NCI-H2196 (cell line): ENCODE data around the gene CNIH3.

Experiments
- DNase-seq: peaks from one replicate; lab custom pipeline; 2025; ENCODE audit not compliant: unreplicated experiment; lab: John Stamatoyannopoulos, UW

The CNIH3 gene

DNA sequence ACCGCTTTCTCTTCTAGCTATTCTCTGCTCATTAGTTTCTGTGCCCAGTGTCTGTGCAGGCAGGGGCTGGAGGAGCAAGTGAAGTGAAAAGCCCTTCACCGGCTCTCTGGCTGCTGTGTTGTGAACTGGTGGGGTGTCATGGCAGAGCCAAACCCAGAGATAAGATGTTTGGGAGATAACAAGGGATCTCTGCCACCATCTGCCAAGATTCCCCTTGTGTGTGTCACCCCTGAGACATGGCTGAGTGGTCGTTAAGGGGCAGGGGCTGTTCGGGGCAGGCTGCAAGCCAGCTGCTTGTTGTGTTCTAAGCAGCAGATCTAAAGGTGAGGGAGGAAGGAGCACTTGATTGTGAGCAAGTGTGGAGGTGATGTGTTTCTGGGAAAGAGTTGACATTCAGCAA is 24.5 kb downstream of the CNIH3 start:
- no peak for DNase-seq

DNA sequence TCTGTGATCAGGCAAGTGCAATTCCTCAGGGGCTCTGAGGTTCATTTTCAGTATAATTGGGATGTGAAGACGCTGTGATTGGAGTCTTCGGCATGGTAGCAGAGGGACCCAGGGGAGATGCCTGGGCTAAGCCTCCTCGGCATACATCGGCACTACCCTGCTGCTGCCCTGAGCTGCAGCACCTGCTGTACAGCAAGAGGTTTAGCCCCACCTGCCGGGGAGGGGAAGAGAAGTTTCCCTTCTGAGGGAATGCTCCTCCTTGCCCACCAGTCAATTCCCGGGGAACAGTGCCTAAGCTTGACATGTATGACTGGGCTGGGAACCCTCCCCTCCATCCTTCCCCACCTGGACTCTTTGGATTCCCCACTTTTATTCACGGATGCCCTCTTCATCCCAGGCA is 24.9 kb downstream of the CNIH3 start:
- no peak for DNase-seq

DNA sequence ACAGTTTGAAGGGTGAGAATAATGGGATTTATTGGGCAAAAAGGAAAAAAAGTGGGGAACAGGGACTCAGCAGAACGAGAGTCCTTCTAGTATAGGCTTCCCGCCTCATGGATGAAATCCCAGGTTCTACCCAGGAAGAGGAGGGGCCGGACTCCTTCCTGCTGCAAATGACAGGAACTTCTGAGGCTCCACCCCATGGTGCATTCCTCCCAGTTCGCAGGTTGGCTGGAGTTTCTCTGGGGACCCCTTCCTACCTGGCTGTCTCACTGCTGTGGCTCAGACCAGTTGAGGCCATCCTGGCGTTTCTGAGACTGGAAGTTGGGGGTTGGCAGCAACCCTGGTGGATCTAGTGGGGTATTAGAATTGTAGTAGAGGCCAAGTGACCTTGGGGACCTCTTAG is 27.5 kb downstream of the CNIH3 start:
- DNase-seq = no peak

DNA sequence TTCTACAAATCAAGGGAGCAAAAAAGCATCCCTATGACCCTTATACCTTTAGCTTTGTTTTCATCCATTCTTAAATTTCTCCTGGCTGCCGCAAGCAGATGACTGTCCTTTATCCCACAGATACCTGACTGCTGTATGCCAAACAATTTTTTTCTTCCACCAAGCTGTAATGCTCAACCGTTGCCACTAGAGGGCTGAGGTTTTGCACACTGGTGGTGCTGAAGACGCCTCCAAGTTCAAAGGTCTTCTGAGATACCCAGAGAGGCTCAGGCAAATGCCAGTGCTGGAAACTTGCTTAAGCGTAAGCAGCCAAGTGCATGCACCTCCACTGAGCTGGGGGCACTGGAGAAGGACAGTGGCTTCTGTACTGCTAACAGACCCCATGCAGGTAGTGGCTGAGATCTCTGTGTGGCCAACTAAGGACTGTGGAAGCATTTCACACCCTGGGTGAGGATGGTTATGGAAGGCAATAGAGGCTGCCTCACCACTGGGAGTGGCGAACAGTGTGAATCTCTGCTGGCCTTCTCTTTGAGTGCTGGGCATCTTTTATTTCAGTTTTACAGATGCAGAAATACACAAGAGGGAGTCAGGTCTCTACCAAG is 28.5 kb downstream of the CNIH3 start:
- DNase-seq = peak; percentile 64

DNA sequence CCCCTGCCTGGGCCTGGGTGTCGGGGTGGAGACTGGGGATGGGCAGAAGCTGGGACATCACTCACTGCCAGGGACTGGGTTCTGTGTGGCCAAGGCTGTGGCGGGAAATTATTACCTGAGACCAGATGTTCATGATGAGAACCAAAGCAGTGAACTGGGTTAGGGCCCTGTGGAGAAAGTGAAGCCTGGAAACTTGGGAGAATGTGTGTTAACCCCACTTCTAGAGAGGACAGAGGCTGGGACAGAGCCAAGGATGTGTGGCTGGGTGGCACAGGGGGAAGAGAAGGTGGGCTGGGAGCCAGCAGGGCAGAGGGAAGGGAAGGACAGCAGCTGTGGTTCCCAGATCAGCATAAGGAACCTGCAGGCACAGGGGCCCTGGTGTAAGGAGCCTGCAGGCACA is 31.3 kb downstream of the CNIH3 start:
- no peak for DNase-seq

DNA sequence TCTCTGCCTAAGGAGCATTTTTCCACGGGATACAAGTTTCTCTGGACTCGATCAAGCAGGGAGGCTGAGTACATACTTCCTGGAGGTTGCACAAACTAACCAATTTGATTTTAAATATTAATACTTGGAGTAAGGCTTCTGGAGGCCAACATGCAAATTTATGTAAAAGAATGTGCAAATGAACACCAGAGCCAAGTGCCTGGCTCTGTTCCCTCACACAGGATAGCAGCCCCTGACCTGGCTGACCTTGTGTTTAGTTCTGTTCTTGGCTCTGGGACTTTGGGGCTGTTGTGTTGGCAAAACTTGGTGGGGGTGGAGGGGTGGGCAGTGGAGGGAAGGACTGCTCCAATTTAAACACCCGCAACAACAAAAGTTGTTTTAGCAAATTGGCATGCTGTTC is 34.2 kb downstream of the CNIH3 start:
- no peak for DNase-seq

DNA sequence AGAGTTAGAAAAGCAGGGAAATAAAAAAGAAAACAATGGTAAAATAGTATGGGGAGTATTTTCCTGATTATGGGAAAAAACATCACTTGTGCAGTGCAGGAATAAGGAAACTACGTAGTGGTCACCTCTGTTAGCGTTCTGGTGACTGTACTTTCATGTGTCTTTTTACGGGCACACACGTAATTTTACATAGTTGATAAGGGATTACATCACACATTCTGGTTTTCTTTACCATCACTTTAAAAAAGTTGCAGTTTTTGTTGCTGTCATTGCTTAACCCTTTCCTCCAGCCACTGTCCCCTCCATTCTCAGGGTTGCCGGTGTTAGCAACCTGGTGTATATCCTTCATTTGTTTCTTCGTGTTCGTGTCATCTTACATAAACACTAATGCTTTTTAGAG is 35.1 kb downstream of the CNIH3 start:
- no peak for DNase-seq

DNA sequence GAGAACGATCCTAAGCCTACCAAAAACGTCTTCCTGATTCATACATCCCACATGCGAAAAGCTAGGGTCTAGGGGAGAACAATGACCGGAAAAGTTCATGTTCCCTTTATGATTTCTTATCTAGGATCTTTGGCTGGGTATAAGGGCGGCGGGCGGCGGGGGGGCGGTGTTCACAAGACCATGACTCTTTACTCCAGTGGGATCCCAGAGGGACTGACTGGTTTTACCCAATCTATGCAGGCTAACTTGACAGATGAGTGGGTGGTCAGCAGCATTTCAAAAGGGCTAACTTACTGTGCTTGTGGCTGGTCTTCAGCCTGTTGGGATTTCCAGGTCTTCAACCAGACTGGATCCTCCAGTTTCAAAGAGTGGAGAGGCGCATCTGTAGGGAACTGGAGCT is 40.3 kb downstream of the CNIH3 start:
- DNase-seq = no peak

DNA sequence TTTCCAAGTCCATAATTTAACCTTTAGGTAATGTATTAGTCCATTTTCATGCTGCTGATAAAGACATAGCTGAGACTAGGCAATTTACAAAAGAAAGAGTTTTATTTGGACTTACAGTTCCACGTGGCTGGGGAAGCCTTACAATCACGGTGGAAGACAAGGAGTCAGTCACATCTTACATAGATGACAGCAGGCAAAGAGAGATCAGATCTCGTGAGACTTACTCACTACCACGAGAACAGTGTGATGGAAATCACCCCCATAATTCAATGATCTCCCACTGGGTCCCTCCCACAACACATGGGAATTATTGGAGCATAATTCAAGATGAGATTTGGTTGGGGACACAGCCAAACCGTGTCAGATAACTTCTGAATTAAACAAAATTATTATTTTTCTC is 44.0 kb downstream of the CNIH3 start:
- DNase-seq = no peak

DNA sequence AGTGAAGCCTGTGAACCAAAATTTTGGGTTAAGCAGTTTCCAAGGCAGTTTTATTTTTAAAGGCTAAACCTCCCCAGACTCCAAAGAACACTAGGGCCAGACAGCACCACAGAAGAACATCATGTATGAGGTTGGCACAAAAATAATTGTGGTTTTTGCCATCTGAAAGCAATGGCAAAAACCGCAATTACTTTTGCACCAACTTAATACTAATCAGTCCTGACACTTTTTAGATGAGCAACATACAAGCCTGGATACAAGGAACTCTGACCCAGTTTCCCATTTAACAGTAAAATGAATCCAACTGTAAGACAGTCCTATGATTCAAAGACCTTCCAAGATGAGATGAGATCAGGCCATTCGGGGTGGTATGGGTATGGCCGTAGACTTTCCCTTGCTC is 46.8 kb downstream of the CNIH3 start:
- DNase-seq = no peak

DNA sequence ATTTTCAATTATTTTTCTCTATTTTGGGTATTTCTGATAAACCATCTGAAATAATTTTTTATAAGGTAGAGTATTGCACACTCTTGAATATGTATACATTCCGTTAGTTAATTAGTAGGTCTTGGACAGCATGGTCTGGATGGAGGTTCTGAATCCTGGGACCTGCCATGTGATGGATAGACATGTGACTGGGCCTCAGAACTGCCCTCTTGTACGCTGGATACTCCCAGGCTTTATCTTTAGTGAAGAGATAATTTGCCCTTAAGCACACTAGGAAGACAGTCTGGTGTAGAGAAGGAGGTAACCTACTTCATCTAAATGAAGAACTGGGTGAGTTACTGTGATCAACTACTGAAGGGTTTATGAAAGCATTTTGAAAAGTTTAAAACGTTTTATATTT is 48.9 kb downstream of the CNIH3 start:
- DNase-seq = no peak

DNA sequence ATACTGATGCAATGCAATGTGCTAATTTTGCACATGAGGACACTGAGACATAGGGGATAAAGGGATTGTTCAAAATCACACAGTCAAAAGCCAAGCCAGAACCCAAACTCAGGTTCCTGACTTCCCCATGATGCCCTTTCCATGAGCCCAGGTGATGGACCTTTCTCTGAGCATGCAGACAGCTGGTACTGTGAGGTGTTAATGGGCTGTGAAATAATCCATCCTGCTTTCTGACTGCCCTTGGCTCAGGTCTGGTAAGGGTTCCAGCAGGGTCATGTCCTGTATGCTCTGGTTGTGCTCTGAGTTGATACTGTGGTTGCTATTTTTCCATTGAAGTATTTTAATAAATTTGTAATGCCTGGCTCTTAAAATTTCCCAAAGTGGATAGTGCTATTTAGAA is 50.0 kb downstream of the CNIH3 start:
- no peak for DNase-seq

DNA sequence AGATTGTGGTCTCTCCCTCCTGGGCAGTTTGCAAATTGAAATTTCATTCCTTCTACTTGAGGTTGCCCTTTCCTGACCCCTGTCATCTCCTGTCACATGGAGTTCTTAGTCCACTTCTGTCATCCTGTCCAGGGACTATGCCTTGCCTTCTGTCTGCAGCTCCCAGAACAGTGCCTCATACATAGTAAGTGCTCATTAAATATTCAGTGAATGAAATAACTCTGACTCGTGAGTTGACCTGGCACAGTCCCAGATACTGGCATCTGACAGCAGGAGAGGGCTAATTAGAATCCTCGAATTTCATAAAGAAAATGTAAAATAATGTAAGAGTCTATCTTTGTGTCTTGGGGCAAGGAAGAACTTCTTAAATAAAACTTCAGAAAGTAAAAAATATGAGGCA is 50.8 kb downstream of the CNIH3 start:
- DNase-seq = no peak

DNA sequence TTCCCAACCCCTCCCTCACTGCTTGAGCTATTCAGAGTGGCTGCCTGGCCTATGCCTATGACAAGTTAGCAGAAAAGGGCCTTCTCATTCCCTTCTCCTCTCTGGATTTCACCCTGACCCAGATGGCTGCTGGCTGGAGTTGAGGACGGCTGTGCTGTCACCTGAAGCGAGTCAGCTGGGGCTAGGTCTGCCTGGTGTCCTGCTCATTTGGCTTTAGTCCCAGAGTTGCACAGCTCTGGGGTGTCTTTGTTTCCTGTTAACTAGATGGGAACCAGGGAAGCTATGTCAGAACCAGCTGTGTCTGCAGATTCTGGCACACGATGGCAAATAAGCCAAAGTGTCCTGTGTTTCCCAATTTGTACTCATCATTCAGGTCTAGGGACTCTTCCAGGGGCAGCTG is 52.9 kb downstream of the CNIH3 start:
- peak; percentile 46 for DNase-seq

DNA sequence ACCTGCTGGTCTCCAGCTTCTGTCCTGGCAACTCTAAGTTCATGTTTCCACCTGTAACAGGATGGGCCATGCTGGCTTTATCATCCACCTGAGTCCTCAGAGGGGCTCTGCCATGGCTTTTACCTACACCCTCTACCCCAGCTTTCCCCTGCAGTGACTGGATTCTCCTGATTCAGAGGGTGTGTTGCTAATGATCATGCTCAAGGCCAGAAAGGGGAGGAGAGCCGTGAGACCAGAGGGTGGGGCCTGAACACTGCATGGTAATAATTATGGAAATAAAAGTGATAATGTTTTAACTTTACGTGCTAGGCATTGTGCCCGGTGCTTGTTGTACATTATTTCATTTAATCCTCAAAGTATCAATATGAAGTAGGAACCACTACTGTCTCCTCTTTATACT is 53.3 kb downstream of the CNIH3 start:
- no peak for DNase-seq

DNA sequence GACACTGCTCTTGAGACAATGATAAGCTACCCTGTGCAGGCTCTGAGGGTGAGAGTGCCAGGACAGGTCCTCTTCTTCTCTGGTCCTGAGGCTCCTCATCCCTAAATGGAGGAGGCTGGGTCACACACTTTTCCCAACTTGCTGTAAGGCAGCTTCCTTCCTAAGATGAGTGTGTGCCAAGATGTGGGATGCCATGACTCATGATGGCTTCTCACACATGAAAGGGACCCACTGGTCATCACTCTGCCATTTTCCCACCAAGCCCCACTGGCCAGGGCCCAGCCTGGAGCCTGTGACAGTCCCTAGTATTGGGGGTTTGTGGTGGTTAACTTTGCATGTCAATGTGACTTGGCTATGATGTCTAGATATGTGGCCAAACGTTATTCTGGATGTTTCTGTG is 54.4 kb downstream of the CNIH3 start:
- DNase-seq = no peak

DNA sequence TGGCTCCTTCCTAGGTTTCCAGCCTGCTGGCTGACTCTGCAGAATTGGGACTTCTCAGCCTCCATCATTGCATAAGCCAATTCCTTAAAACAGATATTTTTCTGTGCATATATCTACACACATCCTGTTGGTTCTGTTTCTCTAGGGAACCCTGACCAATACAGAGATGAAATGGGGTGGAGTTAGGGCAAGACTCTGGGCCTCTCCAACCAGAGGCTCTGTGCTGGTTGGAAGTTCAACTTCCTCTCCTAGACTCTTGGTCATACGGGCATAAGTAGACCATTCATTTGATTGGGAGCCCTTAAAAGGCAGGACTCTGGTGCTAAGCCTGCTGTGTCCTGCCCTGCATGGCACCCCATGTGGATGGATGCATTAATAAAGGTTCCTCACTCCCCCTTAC is 55.0 kb downstream of the CNIH3 start:
- DNase-seq = no peak

DNA sequence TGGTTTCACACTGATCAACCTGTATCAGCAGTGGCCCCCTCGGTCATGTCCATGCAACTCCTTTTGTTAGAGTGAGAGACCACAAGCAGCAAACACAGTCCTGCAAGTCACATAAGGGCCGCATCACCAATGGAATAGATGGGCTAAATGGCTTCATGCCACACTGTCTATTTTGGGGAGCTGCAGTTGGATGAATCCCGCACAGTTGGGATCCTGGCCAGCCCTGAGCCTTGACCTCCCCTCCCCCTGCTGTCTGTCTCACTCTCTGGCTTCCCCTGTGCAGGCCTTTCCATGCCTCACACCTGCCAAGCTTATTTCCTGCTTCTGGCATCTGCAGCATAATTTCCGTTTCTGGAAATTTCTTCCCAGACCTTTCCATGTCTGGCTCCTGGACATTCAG is 57.0 kb downstream of the CNIH3 start:
- no peak for DNase-seq

DNA sequence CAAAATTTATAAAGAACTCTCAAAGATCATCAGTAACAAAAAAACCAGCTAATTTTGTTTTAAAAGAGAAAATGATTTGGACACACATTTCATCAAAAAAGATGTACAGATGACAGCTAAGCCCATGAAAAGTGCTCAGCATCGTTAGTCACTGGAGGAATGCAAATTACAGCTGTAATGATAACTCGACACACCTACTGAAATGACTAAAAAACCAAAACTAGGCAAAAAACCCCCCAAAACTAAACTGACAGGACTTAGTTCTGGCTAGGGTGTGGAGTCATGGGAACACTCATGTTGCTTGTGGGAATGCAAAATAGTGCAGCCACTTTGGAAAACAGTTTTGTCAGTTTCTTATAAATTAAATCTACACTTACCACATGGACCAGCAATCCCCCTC is 59.5 kb downstream of the CNIH3 start:
- no peak for DNase-seq

DNA sequence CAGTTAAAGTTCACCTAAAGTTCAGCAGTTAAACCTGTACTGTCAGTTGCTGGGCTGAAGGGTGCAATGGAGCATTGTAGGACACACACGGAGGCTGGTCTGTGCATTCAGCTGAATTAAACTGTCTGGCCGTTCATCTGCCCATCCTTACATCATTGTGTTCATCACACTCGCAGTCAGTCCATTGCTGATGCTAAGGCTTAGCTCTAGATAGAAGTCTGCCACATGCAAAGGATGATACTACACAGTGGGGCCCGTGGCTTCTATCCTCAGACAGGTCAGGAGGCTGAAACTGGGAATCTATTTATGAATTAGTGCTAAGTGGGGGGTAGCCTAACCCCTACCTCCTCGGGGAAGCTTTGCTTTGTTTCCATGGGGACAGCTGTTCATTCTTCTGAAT is 60.4 kb downstream of the CNIH3 start:
- DNase-seq = no peak

DNA sequence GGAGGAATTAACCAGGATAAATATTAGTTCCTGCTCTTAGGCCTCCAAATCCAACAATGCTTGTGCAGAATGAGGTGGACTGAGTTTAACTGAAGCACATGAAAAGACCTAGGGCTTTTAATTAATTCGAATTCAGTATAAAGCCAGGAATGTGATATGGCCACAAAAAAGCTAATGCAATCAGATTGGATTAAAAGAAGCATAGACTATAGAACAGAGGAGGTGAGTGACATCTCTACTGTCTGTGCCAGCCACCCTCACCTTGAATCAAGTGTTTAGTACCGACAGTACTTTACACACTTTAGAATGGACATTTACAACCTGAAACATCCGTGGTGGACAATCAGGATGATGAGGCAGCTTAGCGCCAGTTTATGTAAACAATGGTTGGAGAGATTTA is 62.1 kb downstream of the CNIH3 start:
- no peak for DNase-seq

DNA sequence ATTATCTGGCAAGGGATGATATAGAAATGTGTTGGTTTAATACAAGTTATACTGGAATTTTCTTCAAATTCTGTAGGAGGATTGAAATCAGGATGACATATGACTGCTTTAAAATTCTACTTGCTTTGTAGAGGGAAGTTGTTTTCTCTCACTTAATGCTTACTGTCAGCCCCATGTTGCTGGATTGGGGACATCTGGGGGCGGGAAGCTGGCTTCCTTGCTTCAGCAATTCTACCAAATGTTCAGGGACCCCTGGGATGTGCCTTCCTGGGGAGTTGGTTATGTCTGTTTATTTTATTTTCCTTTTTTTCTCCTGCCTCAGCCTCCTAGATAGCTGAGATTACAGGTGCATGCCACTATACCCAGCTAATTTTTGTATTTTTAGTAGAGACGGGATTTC is 63.5 kb downstream of the CNIH3 start:
- no peak for DNase-seq

DNA sequence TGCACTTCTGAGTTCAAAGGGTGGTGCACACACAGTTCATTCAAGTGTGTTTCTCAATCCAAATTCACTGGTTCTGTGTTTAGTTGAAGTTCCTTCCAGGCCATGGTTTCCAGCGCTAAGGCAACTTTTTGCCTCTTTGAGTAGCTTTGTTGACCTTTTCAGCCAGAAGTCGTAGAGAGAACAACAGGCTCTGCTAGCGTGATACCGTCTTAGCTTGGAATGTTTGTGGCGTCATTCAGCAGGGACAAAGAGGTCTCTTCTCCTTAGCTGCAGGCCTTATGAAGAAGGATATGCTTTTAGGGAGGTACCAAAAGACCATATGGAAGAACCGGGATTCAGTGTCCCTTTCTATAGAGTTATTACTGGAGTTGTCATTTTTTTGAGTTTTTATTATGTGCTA is 65.7 kb downstream of the CNIH3 start:
- no peak for DNase-seq

DNA sequence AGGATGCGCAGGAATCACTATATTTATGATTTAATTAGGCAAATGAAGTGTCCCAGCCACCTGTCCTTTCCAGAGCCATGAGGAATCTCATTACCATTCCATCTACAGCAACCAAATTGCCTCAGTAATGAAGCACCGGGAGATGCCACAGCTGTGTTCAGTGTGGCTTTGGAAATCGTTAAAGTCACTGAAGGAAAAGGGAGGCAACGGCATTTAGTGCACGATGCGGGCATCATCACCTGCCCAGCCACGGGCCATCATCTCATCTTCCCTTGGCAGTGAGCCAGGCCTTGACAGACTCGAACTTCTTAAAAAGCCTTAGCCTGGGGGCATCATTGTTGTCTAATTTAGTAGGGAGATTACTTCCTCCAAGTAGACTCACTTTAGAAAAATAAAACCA is 67.8 kb downstream of the CNIH3 start:
- DNase-seq = no peak
